Mammary epithelial cell (primary cell): ENCODE results near the gene PCSK5.

Experiments used
- EZH2 ChIP-seq: IDR thresholded peaks from 2 replicates; pipeline ENCODE4 v1.6.1; 2012; ENCODE audit warnings: low read length, inconsistent platforms, borderline replicate concordance
- TF ChIP-seq, protein P1 (sequence below), 2 donors: IDR thresholded peaks in 1 of 2; conservative IDR thresholded peaks in 1 of 2; 2 replicates each; pipeline ENCODE4 v1.5.1; 2011 to 2012; ENCODE audit warnings: inconsistent platforms in 2 of 2, low read length in 2 of 2, mild to moderate bottlenecking in 2 of 2, control low read depth in 1 of 2, low read depth in 1 of 2; ENCODE audit not compliant: insufficient read depth in 1 of 2; ENCODE audit errors: extremely low read depth in 1 of 2

DNA sequence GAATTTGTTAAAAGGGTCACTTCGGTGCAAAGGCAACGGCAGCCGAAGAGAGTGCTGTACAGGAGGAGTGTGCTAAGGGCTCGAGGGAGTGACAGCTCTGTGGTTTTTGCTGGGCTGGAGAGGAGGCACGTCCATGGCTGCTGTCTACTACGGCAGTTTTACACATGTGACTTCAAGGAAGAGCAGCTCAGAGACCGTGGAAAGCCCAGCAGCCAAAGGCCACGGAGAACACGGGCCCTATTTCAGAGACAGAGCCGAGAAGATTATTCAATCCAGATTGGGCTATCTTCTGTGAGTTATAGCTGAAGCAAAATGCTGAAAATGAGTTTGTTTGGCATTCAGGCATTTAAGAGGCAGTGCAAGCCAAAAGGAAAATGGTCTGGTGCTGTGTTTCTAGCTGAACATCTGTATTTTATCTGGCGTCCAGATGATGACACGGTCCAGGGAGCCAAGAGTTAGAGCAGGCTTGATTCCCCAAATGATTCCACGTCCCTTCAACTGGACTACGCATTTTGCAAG lies 407.3 kb downstream of the PCSK5 start:
- no peak for TF ChIP-seq EZH2
- TF ChIP-seq, protein P1, sequence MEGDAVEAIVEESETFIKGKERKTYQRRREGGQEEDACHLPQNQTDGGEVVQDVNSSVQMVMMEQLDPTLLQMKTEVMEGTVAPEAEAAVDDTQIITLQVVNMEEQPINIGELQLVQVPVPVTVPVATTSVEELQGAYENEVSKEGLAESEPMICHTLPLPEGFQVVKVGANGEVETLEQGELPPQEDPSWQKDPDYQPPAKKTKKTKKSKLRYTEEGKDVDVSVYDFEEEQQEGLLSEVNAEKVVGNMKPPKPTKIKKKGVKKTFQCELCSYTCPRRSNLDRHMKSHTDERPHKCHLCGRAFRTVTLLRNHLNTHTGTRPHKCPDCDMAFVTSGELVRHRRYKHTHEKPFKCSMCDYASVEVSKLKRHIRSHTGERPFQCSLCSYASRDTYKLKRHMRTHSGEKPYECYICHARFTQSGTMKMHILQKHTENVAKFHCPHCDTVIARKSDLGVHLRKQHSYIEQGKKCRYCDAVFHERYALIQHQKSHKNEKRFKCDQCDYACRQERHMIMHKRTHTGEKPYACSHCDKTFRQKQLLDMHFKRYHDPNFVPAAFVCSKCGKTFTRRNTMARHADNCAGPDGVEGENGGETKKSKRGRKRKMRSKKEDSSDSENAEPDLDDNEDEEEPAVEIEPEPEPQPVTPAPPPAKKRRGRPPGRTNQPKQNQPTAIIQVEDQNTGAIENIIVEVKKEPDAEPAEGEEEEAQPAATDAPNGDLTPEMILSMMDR (conservative IDR thresholded peaks at IDR 0.05 in 1 of 2, IDR thresholded peaks at IDR 0.05 in 1 of 2; ENCODE audit: extremely low read depth in 1 of 2, insufficient read depth in 1 of 2, low read depth in 1 of 2, low read length in 2 of 2): no peak
